ENCODE measurements around the gene GVQW3. TPM values are rescaled to one million over a fixed set of nuclear protein-coding genes. Genes with fewer than 3 reads are reported as not detected.
"Not testable (repeated sequence)": the region's sequence is repeated elsewhere in the genome, so short reads cannot be mapped to it uniquely, and the experiment has no call there.

The GVQW3 gene
- total RNA-seq, 2 donors from 2014 or later: 2.2 to 2.8 TPM

GRCh38 chr11:76394411-76394810 is 13.3 kb downstream of the GVQW3 start:
- Histone ChIP-seq H3K9me3 (no peaks in the 10 kb centered on the region), H3K4me1 (no peaks in the 10 kb centered on the region), H3K27me3 (no peaks in the 10 kb centered on the region), H3K36me3 (no peaks in the 10 kb centered on the region), H3K9ac (ENCODE audit: low read depth in 2 of 2, low read length in 2 of 2) (no peak overlapping the region), H3K4me3 (no peak overlapping the region), H3K27ac (no peak overlapping the region)
- no peak for DNase-seq
- intact Hi-C loops (cut with DNase I): no loop called here
- TF ChIP-seq CTCF (IDR thresholded peaks at IDR 0.05): no peak

GRCh38 chr11:76395296-76395695 is 14.2 kb downstream of the GVQW3 start:
- Histone ChIP-seq H3K9me3 (no peaks in the 10 kb centered on the region), H3K27ac (no peak overlapping the region), H3K27me3 (no peaks in the 10 kb centered on the region), H3K36me3 (no peaks in the 10 kb centered on the region), H3K4me1 (no peaks in the 10 kb centered on the region), H3K9ac (ENCODE audit: low read depth in 2 of 2, low read length in 2 of 2) (no peak overlapping the region), H3K4me3 (no peak overlapping the region)
- DNase-seq: no peak
- intact Hi-C loops (cut with DNase I): no loop called here
- TF ChIP-seq CTCF (IDR thresholded peaks at IDR 0.05): no peak

GRCh38 chr11:76397383-76397782 is 16.3 kb downstream of the GVQW3 start:
- Histone ChIP-seq H3K27me3 (no peaks in the 10 kb centered on the region), H3K4me1 (no peaks in the 10 kb centered on the region), H3K4me3 (no peak overlapping the region), H3K9ac (ENCODE audit: low read depth in 2 of 2, low read length in 2 of 2) (no peak overlapping the region), H3K27ac (no peak overlapping the region), H3K9me3 (no peaks in the 10 kb centered on the region), H3K36me3 (no peaks in the 10 kb centered on the region)
- no peak for TF ChIP-seq CTCF (IDR thresholded peaks at IDR 0.05)
- DNase-seq: no peak
- intact Hi-C loops (cut with DNase I): no loop called here

GRCh38 chr11:76400967-76401366 is 19.8 kb downstream of the GVQW3 start:
- no peak overlapping the region for H3K4me3 ChIP-seq
- H3K27ac ChIP-seq: no peak overlapping the region
- H3K9me3 ChIP-seq: no peaks in the 10 kb centered on the region
- no peak for TF ChIP-seq CTCF (IDR thresholded peaks at IDR 0.05)
- no peaks in the 10 kb centered on the region for H3K27me3 ChIP-seq
- H3K4me1 ChIP-seq: no peaks in the 10 kb centered on the region
- no peak overlapping the region for H3K9ac ChIP-seq (ENCODE audit: low read depth in 2 of 2, low read length in 2 of 2)
- no peak for DNase-seq
- H3K36me3 ChIP-seq: no peaks in the 10 kb centered on the region
- intact Hi-C loops (cut with DNase I): no loop called here

- intact Hi-C loops (cut with DNase I); H3K9ac ChIP-seq (ENCODE audit: low read depth in 2 of 2, low read length in 2 of 2); H3K9me3 ChIP-seq; H3K27me3 ChIP-seq; H3K36me3 ChIP-seq; H3K27ac ChIP-seq; DNase-seq; H3K4me3 ChIP-seq; H3K4me1 ChIP-seq: not testable (repeated sequence)
Measured at GRCh38 chr11:76401484-76401883, 20.4 kb downstream of the GVQW3 start.

- TF ChIP-seq CTCF (IDR thresholded peaks at IDR 0.05): no peak
- Histone ChIP-seq H3K9ac (ENCODE audit: low read depth in 2 of 2, low read length in 2 of 2) (no peak overlapping the region), H3K9me3 (no peaks in the 10 kb centered on the region), H3K36me3 (no peaks in the 10 kb centered on the region), H3K27ac (no peak overlapping the region), H3K27me3 (no peaks in the 10 kb centered on the region), H3K4me1 (no peaks in the 10 kb centered on the region), H3K4me3 (no peak overlapping the region)
- DNase-seq: no peak
- intact Hi-C loops (cut with DNase I): no loop called here
Measured at GRCh38 chr11:76406359-76406758, 25.2 kb downstream of the GVQW3 start.
